NCI-H69 (cell line): ENCODE measurements around the gene PLK4.
"Not testable (repeated sequence)": the region's sequence is repeated elsewhere in the genome, so short reads cannot be mapped to it uniquely, and the experiment has no call there.

ENCODE experiments used
- DNase-seq: peaks from one replicate; lab custom pipeline; 2025; lab: John Stamatoyannopoulos, UW

The PLK4 gene

DNA sequence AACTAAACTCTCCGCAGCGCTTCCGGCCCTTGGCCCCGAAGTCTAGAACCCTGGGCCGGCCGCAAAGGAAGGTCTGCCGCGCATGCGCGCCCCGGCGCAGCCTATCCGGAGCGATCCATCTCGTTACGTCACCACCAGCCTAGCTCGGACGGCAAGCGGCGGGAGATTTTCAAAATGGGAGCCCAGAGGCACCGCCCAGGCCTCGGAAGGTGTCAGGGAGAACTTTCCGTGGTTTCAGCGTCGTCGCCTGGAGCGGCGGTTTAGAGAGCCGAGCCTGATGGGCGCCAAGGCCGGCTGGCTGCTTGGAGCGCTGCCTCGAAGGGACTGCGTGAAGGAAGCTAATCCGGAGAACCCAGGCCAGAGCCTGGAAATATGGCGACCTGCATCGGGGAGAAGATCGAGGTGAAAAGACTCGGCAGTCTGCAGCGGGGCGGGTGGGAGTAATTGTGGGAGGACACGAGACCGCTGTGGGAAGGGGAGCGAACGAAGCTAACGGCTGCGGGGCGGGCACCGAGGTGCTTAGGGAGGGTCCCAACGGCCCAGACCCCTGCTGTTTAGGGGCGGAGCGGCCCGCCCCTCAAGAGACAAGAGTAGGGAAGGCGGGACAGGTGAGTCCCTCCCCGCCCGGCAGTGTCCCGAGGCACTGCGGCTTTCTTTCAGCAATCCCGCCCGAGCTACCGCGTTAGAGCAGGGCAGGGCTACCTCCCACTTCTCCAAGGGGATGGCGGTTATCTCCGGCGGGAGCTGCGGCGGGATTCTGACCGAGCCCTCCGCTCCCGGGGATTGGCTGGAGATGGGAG is at the start of gene PLK4:
Gene PLK4 (plus strand): TSS at position 131 of the 800 bp plus-strand sequence. CDS start 242 bp downstream, at position 373.
- DNase-seq: peak; percentile 95

DNA sequence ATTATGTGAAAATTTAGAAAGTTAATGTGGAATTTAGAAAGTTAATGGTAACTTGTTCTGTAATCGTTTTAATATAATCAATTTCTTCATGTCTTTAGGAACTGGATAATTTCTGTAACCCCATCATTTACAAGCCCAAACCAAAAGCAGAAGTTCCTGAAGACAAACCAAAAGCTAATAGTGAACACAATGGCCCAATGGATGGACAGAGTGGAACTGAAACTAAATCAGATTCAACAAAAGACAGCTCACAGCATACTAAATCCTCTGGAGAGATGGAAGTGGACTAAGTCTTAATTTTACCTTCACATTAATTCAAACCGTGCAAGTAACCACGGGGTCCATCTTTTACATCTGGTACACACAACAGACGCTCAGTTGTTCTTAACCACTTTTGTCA is 48.1 kb upstream of the PLK4 start:
- no peak for DNase-seq

DNA sequence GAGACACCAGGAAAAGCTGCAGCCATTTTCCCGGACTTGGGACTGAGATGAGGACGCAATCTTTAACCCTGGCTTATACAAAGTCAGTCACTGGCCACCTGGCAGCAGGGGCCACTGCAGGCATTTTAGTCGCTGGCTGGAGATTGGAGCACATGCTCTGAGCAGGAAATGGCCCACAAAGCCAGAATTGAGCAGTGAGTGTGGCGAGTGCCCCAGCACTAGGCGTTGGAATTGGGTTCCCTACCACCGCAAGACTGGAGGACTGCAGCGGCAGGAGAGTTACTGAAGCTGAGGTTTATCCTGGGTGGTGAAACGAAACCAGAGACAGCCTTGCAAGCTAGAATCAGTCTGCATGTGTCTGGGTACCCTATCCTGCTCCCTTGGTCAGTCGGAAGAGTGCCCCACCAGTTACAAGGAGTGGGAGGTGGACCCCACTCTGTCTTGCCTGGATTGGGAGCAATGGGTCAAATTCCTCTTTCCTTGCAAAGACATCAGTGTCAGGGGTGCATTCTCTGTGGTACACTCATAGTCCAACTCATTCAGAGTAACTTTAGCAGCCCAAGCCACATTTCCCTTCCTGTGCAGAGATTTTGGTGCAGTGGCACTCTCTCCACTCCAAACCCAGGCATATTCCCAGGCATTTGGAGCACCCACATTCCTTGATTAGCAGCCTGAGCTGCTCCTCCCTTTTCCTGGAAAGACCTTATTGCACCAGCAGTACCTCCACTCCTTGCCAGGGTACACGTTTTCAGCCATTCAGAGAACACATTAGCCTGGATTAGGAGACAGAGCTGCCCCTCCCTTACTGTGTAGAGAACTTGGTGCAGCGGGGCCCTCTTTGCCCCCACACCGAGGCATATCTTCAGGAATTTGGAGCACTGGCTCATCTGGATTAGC is 36.7 kb upstream of the PLK4 start:
- DNase-seq: no peak

DNA sequence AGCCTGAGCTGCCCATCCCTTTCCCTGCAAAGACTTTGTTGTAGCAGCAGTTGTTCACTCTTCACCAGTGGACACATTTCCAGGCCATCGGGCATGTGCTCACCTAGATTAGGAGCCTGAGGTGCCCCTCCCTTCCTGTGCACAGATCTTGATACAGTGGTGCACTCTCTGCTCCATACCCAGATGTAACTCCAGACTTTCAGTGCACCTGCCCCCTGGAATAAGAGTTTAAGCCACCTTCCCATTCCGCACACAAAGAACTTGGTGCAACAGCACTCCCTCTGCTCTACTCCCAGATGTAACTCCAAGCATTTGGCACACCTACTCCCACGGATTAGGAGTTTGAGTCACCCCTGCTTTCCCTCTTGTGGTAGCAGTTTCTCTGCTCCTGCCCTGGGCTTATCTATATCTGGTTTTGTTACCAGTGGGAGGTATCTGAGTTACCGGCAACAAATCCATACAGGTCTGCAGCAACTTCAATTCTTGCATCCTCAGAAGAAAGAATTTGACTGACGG is 36.0 kb upstream of the PLK4 start:
- DNase-seq: no peak

DNA sequence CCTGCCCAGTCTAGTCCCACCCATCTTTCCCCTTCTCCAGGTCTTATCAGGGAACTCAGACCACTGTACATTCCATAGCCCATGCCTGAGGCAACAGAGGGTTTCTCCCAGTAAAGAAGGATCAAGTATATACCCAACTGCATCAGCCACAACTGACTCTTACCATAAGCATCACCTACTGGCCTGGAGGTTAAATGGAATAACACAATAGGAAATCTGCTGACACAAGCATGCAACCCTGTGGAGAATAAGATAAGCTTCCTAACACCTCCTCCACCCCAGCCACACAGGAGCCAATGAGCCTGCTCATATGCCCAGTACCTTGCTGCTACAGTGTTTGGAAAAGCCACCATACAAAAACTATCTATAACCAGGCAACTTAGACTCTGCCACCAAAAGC is 34.6 kb upstream of the PLK4 start:
- DNase-seq: no peak

DNA sequence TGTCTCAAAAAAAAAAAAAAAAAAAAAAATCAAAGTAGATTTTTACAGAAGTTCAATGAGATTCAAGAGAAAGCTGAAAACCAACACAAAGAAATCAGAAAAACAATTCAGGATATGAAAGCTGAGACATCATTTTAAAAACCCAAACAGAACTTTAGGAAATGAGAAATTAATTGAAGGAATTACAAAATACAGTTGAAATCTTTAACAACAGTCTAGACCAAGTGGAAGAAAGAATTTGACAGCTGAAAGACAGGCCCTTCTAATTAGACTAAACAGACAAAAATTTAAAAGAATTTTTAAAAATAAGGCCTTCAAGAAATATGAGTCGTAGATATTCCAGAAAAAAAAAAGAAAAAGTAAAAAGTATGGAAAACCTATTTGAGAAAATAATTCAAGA is 33.9 kb upstream of the PLK4 start:
- no peak for DNase-seq

DNA sequence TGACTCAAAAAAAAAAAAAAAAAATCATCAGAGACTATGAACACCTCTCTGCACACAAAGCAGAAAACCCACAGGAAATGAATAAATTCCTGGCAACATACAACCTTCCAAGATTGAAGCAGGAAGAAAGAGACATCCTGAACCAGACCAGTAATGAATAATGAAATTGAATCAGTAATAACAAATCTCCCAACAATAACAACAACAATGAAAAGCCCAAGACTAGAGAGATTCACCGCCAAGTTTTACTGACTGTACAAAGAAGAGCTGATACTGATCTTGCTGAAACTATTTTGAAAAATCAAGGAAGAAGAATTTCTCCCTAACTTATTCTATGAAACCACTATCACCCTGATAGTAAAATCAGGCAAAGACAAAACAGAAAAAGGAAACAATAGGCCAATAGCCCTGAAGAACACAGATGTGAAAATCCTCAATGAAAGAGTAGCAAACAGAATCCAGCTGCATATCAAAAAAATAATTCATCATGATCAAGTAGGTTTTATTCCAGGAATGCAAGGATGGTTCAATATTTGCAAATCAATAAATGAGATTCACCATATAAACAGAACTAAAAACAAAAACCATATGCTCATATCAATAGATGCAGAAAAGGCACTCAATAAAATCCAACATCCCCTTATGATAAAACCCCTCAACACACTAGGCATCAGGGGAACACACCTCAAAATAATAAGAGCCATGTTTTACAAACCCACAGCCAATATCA is 31.0 kb upstream of the PLK4 start:
- DNase-seq: no peak

DNA sequence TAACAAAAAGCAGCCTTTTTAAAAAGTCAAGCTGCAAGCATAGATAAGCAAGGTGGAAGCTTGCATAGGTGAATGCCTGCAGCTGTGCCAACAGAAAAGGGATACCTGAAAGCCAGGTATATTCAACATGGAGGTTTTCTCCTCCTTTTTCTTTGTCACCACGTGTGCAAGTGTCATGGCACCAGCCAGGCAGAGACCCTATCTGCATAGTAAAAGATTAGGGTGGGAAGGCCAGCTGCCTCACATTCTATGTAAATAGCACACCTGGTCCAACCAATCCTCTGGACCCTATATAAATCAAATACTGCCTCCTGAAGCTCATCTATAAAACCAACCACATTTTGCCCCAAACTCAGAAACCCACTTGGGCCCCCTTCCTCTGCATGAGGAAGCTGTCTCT is 28.0 kb upstream of the PLK4 start:
- DNase-seq: no peak

DNA sequence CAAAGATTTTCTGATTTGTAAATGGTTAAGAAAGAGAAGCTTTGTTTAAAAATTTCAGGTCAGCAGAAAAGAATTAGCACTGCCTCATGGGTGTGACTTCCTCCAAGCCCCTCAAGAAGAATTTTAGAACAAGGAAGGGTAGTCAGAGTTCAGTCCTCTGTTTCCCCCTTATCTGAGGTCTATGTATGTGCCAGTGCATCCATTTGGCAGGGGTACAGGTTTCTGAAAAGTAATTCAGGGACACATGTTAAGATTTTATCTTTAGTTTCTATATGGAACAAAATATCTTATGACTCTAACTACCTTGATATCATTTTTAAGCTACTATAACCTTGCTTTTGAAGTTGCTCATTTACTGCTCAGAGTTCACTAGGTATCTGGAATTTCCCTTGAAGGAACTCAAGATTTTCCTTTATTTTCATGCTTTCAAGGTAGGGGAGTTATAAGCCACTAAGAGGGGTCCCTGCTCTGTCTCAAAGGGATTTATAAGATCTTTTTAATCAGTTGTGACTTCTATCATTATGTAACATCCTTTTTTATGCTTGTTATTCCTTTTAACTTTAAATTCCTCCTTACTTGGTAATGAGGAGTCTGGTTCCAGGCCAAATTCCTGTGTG is 24.4 kb upstream of the PLK4 start:
- no peak for DNase-seq

DNA sequence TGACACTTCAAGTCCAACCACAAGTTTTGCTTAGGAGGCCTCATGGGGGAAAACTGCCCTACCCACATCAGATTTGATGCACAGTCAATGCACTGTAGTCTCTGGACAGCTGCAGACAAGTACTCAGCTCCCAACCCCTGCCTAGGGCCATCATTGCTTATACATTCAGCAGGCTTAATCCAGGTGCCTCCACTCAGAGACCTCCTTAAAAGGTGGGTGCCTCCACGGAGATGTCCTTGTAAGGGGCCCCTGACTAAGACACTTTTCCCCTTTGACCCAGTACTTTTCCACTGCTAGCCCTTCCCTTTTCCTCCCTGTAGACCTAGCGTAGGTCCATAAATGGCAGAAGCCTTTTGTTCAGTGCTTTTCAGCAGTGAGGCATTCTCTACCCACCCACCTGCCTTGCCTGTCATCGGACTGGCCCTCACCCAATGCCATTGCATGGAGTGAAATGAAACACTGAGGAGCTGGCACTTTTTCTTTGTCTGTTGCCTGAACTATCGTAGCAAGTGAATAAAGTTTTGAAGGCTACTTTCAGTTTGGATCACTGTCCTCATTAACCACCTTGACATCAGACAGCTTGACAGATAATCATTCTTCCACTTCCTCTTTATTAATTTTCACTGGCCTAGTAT is 23.8 kb upstream of the PLK4 start:
- DNase-seq: no peak

DNA sequence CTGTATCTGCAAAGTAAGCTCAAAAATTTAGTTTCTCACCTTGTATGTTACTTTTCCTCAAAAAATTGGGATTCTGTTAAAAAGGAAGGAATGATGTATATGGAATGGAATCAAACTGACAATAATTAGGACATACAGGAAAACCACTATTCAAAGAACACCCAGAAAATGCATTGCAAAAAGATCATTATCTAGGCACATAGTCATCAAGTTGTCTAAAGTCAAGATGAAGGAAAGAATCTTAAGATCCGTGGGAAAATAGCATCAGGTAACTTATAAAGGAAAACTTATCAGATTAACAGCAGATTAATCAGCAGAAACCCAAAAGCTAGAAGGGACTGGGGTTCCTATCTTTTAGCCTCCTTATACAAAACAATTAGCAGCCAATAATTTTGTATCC is 23.1 kb upstream of the PLK4 start:
- no peak for DNase-seq

DNA sequence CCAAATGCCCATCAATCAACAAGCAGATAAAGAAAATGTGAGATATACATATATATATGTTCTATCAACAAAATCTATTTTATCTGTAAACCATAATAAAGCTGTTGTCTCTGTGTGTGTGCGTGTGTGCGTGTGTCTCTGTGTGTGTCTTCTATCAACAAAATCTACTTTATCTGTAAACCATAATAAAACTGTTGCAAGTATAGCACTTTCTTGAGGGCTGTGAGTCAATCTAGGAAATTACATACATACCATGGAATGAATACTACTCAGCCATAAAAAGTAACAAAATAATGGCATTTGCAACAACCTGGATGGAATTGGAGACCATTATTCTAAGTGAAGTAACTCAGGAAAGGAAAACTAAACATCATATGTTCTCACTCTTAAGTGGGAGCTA is 12.5 kb upstream of the PLK4 start:
- DNase-seq: no peak

DNA sequence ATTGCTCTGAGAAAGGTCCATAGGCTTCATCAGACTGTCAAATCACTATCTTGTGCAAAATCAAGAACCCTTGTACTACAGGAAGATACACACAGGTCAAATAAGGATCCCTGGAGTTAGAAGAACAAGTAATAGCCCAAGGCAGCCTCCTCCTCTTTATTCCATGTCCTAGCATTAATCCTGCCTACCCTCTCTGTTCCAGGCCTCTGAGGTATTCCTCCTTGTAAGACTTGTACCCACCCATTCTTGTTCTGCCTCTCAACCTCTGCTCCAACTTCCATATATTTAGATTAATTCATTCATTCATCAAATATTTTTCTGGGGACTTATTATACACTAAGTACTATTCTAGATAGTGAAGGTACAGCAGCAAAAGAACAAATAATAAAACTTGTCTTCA is 10.4 kb upstream of the PLK4 start:
- no peak for DNase-seq

DNA sequence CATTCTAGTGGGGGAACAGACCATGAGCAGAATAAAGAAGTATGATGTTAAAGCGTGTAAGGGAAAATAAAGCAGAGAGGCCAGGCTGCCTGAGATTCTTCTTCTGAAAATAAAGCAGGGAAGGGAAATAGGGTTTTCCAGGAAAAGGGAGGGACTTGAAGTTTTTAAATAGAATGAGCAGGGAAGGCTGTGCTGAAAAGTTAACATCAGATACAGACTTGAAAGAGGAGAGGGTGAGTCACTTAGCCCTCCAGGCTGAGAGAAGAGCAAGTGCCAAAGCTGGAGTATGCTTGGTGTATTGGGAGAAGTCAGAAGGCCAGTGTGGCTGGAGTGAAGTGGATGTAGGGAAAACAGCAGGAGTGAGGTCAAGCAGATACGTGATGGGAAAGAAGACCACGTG is 10.0 kb upstream of the PLK4 start:
- DNase-seq: no peak

DNA sequence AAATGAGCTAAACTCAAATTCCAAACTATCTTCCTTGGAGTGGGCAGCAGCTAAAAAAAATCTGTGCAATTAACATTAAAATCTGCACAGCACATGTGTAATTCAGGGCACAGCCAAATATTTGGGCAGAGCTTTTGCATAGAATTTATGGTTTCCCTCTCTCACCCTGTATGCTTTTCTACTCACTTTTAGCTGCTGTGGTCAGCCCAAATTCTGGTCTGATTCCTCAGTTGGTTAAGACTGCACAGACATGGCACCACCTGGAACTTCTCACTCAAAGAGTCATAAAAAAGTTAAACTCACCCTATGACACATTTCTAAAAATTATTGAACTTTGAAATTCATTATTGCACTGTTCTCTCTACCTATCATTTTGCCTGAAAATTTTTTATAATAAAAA is 4.9 kb upstream of the PLK4 start:
- no peak for DNase-seq

DNA sequence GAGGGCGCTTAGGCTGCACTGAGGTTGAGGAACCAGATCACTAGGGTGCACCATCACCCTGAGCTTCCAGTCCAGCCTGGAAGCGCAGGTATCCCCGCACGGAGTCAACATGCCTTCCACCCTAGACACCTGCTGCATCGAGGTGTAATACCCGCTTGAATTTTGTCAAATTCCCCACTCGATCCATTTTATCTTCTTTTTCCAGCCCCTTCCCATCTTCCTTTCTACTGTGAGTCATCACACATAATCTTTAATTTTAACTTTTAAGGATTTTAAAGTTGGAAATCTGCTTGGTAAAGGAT is 821 bp downstream of the PLK4 start:
- DNase-seq: no peak

DNA sequence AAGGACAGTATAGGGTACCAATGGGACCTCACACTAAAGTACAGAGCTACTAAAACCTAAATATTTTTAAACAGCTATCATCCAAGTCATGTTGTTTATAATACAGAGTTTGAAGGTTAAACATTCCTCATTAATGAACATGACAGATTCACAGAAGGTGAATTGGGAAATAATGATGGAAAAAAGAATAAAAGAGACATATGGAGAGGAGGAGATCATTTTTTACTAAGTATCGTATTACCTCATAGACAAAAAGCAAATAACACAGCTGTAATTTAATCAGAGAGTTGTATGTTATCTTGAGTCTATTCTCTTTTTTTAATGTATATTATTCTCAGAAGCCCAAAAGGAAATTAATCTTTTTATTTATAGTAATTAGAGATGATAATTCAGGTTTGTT is 7.9 kb downstream of the PLK4 start:
- peak; percentile 81 for DNase-seq

DNA sequence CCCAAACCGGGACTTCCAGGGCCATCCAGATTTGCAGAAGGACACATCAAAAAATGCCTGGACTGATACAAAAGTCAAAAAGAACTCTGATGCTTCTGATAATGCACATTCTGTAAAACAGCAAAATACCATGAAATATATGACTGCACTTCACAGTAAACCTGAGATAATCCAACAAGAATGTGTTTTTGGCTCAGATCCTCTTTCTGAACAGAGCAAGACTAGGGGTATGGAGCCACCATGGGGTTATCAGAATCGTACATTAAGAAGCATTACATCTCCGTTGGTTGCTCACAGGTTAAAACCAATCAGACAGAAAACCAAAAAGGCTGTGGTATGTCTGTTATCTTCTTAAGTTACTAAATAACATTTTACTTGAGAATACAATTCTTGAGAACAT is 9.2 kb downstream of the PLK4 start:
- DNase-seq: peak; percentile 53

DNA sequence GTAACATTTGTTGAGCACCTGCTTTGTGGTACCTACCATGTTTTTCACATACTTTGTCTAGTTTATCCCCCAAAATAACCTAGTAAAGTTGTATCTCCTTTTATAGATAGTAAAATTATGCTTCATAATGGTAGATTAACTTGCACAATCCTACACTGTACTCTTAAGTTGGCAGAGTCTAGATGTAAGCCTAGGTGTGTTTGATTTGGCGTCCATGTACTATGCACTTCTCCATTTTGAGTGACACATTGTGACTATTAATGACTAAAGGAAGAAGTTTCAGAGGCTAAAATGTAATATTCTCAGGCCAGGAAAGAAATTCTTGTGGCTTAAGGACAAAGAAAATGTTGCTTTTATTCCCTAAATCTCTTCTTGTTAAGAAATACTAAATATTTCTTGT is 15.4 kb downstream of the PLK4 start:
- no peak for DNase-seq

DNA sequence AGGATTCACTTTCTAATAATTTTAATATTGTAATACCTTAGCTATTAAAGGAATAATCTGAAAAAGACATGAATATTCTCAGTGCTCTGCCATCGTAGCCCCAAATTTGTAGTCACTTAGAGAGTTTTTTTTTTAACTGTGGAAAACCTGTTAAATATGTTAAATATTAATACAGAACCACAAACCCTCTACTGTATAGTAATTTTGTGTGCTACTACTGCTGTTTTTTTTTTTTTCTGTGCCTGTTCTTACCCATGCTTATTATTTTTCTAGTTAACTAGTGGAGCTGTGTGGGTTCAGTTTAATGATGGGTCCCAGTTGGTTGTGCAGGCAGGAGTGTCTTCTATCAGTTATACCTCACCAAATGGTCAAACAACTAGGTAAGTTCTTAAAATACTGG is 15.8 kb downstream of the PLK4 start:
- DNase-seq: no peak

DNA sequence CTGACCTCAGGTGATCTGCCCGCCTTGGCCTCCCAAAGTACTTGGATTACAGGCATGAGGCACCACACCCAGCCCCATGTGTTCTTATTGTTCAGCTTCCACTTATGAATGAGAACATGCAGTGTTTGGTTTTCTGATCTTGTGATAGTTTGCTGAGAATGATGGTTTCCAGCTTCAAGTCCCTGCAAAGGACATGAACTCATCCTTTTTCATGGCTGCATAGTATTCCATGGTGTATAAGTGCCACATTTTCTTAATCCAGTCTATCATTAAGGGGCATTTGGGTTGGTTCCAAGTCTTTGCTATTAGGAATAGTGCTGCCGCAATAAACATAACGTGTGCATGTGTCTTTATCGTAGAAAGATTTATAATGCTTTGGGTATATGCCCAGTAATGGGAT is 19.0 kb downstream of the PLK4 start:
- DNase-seq: not testable (repeated sequence)

DNA sequence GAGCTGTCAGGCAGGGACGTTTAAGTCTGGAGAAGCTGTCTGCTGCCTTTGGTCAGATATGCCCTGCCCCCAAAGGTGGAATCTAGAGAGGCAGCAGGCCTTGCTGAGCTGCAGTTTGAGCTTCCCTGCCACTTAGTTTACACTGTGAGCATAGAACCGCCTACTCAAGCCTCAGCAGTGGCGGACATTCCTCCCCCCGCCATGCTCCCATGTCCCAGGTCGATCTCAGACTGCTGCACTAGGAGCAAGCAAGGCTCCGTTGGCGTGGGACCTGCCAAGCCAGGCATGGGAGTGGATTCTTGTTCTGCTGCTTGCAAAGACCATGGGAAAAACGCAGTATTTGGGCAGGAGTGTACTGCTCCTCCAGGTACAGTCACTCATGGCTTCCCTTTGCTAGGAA is 24.3 kb downstream of the PLK4 start:
- no peak for DNase-seq
